ENCODE data around the gene TYK2. TPM values are rescaled to one million over a fixed set of nuclear protein-coding genes. Genes with fewer than 3 reads are reported as not detected.

TYK2 gene
- total RNA-seq, 1 donor from 2014 or later, result 147 TPM

DNA sequence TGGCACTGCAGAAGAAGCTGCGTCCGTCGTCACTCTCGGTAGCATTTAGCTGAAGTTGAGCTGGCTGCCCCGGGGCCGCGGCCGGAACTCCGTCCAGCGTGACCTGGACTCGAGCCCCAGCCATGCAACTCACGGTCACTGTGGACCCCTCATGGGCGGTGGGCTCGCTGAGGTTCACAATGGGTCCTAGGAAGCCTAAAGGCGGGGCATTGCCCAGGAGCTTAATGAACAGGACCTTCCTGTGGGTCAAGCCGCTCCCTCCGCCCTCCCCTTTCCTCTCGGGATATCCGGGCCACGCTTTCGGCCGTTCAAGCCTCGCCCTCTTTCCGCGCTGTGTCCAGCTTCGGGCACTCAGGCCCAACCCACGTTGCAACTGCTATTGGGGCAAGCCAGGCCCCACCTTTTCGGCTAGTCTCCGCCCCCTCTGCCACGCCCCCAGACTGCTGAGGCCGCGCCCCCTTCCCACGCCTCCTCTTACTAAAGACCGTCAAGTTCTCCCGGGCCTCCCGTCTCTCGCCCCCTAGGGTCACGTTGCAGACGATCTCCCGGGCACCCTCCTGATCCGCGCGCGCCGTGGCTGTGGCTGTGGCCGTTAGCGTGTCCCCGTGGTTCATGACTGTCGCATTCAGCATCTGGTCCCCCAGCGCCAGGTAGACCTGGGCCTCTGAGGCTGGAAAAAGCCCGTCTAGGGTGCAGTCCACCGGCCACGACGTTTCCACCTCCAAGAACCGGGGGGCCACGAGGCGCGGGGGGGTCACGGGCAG lies 45.6 kb downstream of the TYK2 start:
- DNase-seq (ENCODE audit: low spot score, unreplicated experiment), result peak; percentile 86
- H3K9me3 Mint-ChIP-seq (ENCODE audit: low read depth), result no peaks in the 10 kb centered on the region
- peaks cover 7% of the 10 kb centered on the region for H3K27me3 Mint-ChIP-seq
- peak overlapping the region; percentile 49 for H3K27ac Mint-ChIP-seq
- no peaks in the 10 kb centered on the region for H3K36me3 Mint-ChIP-seq (ENCODE audit: insufficient read depth)
- H3K4me1 Mint-ChIP-seq (ENCODE audit: low read depth), result peaks cover 12% of the 10 kb centered on the region
- TF ChIP-seq, protein P1, sequence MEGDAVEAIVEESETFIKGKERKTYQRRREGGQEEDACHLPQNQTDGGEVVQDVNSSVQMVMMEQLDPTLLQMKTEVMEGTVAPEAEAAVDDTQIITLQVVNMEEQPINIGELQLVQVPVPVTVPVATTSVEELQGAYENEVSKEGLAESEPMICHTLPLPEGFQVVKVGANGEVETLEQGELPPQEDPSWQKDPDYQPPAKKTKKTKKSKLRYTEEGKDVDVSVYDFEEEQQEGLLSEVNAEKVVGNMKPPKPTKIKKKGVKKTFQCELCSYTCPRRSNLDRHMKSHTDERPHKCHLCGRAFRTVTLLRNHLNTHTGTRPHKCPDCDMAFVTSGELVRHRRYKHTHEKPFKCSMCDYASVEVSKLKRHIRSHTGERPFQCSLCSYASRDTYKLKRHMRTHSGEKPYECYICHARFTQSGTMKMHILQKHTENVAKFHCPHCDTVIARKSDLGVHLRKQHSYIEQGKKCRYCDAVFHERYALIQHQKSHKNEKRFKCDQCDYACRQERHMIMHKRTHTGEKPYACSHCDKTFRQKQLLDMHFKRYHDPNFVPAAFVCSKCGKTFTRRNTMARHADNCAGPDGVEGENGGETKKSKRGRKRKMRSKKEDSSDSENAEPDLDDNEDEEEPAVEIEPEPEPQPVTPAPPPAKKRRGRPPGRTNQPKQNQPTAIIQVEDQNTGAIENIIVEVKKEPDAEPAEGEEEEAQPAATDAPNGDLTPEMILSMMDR (IDR thresholded peaks at IDR 0.05; ENCODE audit: unreplicated experiment), result peak; percentile 21
- H3K4me3 Mint-ChIP-seq (ENCODE audit: low read depth), result peak overlapping the region; percentile 96

DNA sequence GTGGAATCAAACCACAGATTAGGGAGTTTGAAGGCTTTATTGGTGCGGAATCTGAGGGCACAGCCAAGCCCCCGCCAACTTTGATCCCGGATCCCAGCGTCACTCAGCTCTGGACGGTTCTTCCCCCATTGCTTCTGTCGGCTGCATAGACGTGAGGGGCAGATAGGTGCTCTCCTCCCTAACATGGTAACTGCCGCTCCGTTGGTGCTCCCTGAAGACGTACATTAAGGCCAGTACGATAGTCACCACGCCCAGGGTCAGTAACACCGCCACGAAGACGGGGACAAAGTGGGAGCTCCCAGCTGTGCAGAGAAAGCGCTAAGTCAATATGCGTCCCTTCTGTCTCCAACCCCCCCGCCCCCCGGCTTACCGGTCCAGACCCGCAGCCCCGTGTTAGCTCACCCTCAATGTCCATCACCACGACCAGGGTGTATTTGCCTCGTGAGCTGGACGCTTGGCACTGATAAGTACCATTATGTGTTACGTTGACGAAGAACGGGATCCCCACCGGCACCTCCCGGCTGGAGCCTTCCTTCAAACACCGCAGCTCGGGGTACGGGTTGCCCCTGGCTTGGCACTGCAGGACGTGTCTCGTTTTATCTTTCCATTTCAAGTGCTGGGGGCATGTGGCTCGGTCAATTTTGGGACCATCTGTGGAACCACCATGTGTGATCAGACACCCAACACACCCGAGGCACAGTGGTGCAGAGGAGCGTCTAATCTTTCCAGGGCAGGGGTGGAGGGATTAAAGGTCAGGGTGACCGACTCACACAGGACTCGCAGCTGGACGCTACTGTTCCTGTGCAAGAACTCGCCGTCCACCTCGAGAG lies 46.4 kb downstream of the TYK2 start:
- Mint-ChIP-seq H3K27me3 (peaks cover 6% of the 10 kb centered on the region), H3K36me3 (ENCODE audit: insufficient read depth) (no peaks in the 10 kb centered on the region), H3K27ac (peak overlapping the region; percentile 90), H3K4me3 (ENCODE audit: low read depth) (peak overlapping the region; percentile 96), H3K9me3 (ENCODE audit: low read depth) (no peaks in the 10 kb centered on the region), H3K4me1 (ENCODE audit: low read depth) (peaks cover 12% of the 10 kb centered on the region)
- DNase-seq (ENCODE audit: low spot score, unreplicated experiment), result no peak
- TF ChIP-seq, protein P1 (IDR thresholded peaks at IDR 0.05; ENCODE audit: unreplicated experiment), result no peak

DNA sequence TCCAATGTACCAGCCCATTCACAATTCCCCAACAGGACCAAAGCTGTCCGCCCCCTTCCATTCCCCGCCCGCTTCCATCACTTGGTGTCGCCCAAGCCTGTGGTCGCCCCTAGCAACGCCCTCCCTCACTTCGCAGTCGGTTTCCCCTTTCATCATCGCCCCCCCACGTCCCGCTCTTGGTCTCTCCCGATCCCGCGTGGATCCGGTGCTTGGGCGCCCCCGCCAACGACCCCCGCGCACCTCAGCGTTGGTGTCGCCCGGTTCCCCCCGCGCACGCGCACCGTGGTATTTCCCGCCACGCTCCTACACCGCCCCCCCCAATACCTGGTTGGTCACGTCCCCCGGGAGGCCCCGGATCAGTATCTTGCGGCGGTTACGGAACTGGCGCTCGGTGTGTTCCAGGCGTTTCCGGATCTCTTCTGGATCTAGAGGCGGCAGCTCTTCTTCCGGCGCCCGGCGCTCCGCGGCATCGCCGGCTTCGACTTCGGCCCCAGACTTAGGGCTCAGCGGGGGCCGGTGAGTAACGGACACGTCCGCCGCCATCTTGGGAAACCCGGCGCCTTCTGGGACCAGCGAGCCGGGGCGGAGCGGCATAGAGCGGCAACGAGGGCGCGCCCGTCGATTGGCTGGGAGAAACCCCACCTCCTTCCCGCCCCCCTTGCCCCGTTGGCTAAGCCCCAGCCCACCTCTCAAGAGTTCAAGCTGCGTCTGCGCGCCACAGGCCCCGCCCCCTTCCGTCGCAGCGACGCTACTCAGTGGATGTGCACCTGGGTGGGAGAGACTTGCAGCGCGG lies 47.2 kb downstream of the TYK2 start, which contains the start of gene RAVER1:
RAVER1 (minus strand) TSS at position 565 of the 793 bp plus-strand sequence; CDS start at position 543, 22 bp downstream.
- H3K4me3 Mint-ChIP-seq (ENCODE audit: low read depth), result peak within 1 kb of the TSS; percentile 96
- H3K36me3 Mint-ChIP-seq (ENCODE audit: insufficient read depth), result no peaks in the 10 kb centered on the region
- peaks cover 12% of the 10 kb centered on the region for H3K4me1 Mint-ChIP-seq (ENCODE audit: low read depth)
- H3K27me3 Mint-ChIP-seq, result no peaks in the 10 kb centered on the region
- H3K27ac Mint-ChIP-seq, result peak within 1 kb of the TSS; percentile 96
- TF ChIP-seq, protein P1 (IDR thresholded peaks at IDR 0.05; ENCODE audit: unreplicated experiment), result no peak
- DNase-seq (ENCODE audit: low spot score, unreplicated experiment), result peak; percentile 94
- no peaks in the 10 kb centered on the region for H3K9me3 Mint-ChIP-seq (ENCODE audit: low read depth)

DNA sequence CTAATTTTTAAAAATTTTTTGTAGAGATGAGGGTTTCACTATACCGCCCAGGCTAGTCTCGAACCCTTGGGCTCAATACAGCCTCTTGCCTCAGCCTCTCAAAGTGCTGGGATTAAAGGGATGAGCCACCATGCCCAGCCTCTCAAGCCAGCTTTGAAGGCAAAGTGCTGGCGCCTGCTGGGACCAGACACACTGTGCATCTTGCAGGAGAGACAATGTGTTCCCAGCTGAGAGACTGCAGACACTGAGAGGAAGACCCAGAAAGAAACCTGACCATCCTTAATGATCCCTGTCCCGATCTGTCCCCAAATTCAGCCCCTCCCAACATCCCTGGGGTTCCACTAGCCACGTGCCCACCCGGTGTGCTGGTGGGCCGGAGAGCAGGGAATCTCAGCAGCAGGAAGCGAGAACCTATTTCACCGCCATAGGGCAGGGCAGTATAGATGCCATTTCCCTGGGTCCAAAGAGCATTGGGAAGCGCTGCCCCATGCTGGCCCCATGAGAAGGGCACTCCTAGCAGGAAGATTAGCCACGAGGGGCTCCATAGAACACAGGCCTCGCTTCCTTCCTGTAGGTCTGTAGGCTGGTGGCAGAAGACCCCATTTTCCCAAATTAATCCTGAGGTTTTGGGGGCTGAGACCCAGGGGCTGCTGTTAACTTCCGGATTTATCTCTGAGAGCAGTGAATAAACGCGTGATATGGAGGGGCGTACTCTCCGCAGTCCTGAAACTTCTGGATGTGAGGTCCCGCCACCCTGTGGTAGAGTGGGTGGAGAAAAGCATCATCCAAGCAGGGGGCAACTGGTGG lies 48.0 kb downstream of the TYK2 start:
- Mint-ChIP-seq H3K36me3 (ENCODE audit: insufficient read depth) (no peaks in the 10 kb centered on the region), H3K4me1 (ENCODE audit: low read depth) (peaks cover 12% of the 10 kb centered on the region), H3K27me3 (no peaks in the 10 kb centered on the region), H3K9me3 (ENCODE audit: low read depth) (no peaks in the 10 kb centered on the region), H3K4me3 (ENCODE audit: low read depth) (peak overlapping the region; percentile 96), H3K27ac (peak overlapping the region; percentile 96)
- no peak for DNase-seq (ENCODE audit: low spot score, unreplicated experiment)
- TF ChIP-seq, protein P1 (IDR thresholded peaks at IDR 0.05; ENCODE audit: unreplicated experiment), result no peak
